ENCODE measurements around the gene WDR82.

DNA sequence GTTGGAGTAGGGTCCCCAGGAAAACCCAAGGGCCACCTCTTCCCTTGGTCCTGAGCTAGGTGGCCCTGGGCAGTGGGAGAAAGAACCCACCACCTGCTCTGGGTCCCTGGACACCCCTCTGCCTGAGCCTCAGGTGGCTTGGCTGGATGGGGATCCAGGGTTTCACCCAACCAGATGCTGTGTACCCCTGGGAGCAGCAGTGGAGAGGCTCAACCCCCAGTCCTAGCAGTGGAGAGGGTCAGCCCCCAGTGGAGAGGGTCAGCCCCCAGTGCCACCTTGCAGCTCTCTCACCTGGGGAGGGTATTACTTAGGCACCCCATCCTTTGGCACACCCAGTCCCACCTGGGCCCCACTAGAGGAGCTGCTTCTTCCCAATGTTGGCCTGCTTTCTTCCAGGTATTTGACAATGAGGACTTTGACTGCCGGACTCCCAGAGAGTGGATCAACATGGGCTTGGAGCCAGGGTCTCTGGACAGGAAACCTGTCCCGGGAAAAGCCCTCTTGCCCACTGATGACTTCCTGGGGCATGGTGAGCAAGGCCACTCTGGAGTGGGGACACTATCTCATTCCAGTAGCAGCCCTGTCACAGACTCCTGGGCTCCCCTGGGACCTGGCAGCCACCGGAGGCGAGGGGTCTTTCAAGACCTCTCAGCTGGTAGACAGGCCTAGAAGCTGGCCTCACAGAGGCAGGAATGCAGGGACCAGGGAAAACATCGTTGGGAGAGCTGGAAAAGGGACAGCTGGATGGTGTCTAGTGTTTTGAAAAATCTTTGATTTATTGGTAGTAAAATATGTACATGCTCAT, 49.2 kb upstream of the WDR82 start:
- TF ChIP-seq, protein P1, sequence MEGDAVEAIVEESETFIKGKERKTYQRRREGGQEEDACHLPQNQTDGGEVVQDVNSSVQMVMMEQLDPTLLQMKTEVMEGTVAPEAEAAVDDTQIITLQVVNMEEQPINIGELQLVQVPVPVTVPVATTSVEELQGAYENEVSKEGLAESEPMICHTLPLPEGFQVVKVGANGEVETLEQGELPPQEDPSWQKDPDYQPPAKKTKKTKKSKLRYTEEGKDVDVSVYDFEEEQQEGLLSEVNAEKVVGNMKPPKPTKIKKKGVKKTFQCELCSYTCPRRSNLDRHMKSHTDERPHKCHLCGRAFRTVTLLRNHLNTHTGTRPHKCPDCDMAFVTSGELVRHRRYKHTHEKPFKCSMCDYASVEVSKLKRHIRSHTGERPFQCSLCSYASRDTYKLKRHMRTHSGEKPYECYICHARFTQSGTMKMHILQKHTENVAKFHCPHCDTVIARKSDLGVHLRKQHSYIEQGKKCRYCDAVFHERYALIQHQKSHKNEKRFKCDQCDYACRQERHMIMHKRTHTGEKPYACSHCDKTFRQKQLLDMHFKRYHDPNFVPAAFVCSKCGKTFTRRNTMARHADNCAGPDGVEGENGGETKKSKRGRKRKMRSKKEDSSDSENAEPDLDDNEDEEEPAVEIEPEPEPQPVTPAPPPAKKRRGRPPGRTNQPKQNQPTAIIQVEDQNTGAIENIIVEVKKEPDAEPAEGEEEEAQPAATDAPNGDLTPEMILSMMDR (conservative IDR thresholded peaks at IDR 0.05): no peak
- TF ChIP-seq EZH2 (IDR thresholded peaks at IDR 0.05; ENCODE audit: low read depth): no peak
